8988T (cell line): ENCODE data around the gene PPP1R11.

Source experiments
- DNase-seq: peaks from one replicate; pipeline ENCODE4 v3.0.0; 2011

The PPP1R11 gene

GRCh38 chr6:30062471-30063178 lies 4.4 kb upstream of the PPP1R11 start:
- DNase-seq = no peak

- no peak for DNase-seq
Measured at GRCh38 chr6:30063315-30063714, 3.7 kb upstream of the PPP1R11 start.

DNA sequence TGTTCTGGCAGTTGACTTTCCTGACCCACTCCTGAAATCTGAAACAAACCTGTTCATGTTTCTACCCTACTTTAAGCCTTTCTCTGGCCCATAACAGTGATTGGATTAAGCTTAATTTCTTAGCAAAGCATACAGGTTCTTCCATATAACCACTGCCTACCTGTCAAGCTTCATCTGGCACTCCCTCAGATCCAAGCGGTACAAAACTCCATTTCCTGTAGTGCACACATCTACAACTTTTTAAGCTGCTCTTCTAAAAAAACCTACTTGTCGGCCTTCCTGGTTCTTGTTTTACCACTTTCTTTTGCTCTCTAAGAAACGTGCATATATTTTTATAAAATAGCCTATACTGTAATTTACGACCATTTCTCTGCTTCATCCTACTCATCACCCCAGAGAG lies 916 bp upstream of the PPP1R11 start:
- no peak for DNase-seq

DNA sequence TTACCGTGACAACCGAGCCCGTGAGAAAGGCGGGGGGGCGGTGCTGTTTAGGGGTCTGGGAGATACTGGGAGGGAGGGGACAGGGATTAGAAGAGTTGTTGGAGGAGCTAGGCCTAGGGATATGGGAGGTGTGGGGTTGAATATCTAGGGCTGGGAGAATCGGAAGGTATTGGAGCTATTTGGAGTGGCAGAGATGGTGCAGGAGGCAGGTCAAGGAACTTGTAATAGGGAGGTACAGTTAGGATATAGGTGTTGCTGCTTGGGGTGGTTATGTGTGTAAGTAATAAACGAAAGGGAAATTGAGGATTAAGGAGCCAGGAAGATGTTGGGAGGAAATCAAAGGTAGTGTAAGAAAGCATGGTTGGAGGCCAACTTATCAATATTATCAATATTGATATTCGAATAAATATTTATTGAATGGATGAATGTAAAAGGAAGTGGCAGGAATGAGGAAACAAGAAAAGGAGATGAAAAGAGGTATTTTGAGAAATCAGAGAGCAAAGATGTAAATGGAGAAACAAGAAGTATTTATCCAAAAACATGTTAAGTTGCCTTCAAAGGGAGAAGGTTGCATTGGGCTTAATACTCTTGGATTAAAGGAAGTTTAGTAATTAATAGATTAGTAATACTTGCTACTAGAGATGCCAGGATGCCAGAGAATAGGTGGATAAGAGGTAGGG lies 602 bp downstream of the PPP1R11 start:
- DNase-seq = peak; percentile 65

GRCh38 chr6:30071081-30071818 lies 4.3 kb downstream of the PPP1R11 start:
- no peak for DNase-seq

- no peak for DNase-seq
Measured at GRCh38 chr6:30071858-30072257, 4.9 kb downstream of the PPP1R11 start.

- DNase-seq = no peak
Measured at GRCh38 chr6:30073489-30074235, 6.7 kb downstream of the PPP1R11 start.

GRCh38 chr6:30074331-30075093 lies 7.5 kb downstream of the PPP1R11 start:
- DNase-seq = no peak

DNA sequence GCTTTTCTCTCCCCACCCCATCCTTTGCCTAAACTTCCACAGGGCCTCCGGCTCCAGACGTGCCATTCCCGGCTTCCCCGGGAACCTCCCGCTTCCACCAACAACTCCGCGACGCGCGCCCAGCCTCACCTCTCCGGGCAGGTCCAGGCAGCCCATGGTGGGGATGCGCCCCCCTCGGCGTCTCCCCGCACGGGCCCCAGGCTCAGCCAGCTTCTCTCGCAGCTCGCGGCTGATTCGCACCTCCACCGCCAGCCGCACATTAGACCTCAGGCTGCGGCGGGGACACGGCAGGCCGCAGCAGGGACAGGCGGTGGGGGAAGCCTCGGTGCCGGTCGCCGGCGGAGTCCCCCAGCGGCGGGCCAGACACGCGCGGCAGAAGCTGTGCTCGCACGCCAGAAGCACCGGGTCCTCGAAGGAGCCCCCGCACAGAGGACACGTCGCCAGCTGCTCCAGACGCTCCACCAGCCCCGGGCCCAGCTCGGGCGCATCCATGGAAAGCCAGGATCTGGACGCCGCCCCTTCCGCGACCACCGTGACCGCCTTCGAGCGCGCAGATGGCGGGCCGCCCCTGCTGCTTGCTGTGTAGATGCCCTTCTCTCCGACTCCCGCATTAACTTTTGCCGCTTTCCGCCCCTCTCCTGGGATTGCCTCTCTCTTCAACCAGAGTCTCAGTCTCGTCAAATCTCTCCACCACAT lies 8.2 kb downstream of the PPP1R11 start, which contains the start of gene RNF39:
Gene RNF39, minus strand, starts transcription at position 676 of the 696 bp plus-strand sequence. Its CDS starts 184 bp downstream, at position 492.
- DNase-seq = no peak

GRCh38 chr6:30075790-30076732 lies 9.1 kb downstream of the PPP1R11 start:
- no peak for DNase-seq

GRCh38 chr6:30077218-30077617 lies 10.2 kb downstream of the PPP1R11 start:
- DNase-seq = no peak

DNA sequence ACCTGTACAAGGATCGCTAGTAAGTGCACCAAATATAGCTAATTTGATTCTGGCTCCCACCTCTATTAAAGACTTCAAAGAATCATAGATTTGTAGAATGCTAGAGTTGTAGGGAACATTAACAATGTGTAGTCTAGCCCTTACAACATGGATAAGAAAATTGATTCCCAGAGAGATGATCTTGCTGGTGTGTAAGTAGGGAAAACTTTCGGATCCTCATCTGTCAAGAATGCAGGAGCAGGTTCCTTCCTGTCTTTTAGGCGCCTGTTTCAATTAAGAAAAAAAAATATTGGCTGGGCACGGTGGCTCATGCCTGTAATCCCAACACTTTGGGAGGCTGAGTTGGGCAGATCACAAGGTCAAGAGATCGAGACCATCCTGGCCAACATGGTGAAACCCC lies 20.9 kb downstream of the PPP1R11 start:
- no peak for DNase-seq

- no peak for DNase-seq
Measured at GRCh38 chr6:30091577-30092381, 24.8 kb downstream of the PPP1R11 start.

DNA sequence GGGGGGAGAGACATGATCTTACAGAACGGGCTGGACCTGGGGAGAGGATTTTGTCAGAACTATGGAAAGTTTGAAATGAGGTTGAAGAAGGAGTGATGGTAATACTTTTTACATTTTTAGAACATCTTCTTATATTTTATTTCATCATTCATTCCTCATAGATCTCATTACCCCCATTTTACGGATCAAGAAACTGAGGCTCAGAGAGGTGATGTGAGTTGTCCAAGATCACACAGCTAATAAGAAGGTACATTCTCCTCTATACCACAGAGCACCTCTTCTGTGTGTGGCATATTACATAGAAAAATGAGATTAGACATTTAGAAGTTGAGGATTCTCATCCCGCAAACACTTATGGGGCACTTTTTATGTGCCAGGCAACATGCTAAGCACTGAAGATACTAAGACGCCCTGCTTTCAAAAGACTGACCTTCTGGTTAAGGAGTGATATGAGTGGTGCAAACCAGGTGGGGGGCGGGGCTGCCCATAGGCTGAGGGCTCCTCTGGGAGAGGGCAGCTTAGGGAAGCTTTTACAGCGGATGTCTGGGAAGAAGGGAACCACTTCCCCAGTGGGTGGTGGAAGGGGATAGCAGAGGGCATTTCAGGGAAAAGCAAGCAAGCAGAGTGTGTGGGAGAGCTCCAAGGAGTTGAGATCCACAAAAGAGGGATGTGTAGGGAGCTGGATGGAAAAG lies 26.0 kb downstream of the PPP1R11 start:
- no peak for DNase-seq

- DNase-seq = no peak
Measured at GRCh38 chr6:30093951-30094661, 27.1 kb downstream of the PPP1R11 start.

DNA sequence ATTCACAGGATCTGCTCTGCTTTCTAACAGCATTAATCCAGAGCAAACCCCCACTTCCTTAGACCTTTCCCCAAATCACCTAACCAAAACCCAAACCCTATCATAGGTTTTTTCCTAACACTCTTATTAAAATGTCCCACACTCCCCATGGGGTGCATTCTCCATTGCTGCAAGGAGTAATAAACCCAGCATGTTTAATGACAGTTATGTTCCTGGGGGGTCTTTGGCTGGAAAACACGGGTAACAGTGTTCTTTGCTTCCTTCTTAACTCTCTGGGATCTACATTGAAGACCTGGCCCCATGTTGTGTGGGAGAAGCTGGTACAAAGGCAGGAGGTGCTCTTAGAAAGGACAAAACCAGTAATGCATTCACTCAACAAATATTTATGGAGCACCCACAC lies 29.8 kb downstream of the PPP1R11 start:
- DNase-seq = no peak

DNA sequence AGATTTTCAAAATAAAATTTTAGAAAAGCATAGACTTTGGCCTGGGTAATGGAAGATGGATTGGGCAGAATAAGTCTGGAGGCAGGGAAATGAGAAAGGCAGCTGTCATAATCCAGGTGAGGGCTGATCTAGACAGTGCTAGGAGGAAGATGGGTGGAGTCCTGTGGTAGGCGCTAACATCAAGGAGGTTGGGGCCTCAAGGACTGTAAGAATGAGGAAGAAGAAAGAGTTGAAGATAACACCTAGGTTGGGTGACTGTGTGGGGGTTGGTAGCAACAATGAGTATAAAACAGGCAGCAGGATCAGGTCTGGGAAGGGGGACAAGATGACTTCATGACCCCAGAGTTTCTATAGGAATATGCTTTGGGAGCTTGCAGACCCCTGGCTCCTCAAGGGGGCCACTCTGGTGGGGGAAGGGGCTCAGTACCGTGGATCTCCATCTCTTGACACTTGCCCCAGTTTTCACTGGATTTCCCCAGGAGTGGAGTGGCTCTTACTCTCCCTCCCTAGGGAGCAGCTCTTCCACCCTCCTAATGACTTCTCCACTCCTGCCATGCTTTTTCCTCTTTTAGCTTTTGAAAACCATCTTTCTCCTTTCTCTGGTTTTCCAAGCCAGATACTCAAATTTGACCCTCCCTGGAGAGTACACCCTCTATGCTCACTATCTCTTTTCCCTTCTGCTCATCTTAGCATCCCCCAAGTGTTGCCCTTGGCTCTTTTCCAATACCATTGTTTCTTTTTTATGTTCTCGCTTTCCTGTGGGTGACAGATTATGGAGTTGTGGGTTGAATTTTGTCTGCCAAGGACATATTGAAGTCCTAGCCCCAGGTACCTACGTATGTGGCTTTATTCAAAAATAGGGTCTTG lies 31.1 kb downstream of the PPP1R11 start:
- no peak for DNase-seq
